A549 (cell line): ENCODE data around the gene ZBTB11.

ENCODE experiments used
- JUN ChIP-seq, 2 experiments: fragments of >200 bp; sonication (Bioruptor Twin); formaldehyde crosslinking; IDR thresholded peaks; 2 replicates in 1 of 2; 3 replicates in 1 of 2; pipeline ENCODE4 v1.6.1; 2016 to 2017
- POLR2A ChIP-seq: IDR thresholded peaks from 2 replicates; pipeline ENCODE4 v1.6.1; 2012; ENCODE audit warnings: mild to moderate bottlenecking, low read length
- TF ChIP-seq, protein P1 (sequence below): fragments of >200 bp; sonication (Bioruptor Twin); formaldehyde crosslinking; IDR thresholded peaks from 3 replicates; pipeline ENCODE4 v1.5.1; 2016
- TF ChIP-seq, protein P2 (sequence below): fragments of 250-450 bp; sonication (Bioruptor Pico); IDR thresholded peaks from 2 replicates; pipeline ENCODE4 v1.5.0; 2021; ENCODE audit warnings: mild to moderate bottlenecking, moderate library complexity, borderline replicate concordance

DNA sequence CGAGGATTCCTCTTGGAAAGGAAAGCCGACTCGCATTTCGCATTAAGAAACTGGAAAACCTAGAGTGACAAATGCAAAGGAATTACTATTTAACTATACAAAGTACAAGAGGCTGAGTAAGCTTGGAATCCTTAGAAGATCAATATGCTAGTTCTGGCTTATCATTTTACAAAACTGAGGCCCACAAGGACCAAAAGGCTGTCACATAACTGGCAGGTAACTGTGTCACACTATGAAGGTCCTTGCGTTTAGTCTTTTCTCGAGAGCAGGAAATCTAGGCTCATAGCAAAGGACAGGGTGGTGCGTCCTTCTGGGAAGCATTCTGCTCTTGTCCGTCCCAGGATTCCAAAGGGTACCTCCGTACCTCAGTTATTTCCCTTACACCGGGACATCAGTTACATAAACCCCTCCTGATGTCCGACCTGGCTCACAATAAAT is 9.0 kb upstream of the ZBTB11 start:
- TF ChIP-seq, protein P1, sequence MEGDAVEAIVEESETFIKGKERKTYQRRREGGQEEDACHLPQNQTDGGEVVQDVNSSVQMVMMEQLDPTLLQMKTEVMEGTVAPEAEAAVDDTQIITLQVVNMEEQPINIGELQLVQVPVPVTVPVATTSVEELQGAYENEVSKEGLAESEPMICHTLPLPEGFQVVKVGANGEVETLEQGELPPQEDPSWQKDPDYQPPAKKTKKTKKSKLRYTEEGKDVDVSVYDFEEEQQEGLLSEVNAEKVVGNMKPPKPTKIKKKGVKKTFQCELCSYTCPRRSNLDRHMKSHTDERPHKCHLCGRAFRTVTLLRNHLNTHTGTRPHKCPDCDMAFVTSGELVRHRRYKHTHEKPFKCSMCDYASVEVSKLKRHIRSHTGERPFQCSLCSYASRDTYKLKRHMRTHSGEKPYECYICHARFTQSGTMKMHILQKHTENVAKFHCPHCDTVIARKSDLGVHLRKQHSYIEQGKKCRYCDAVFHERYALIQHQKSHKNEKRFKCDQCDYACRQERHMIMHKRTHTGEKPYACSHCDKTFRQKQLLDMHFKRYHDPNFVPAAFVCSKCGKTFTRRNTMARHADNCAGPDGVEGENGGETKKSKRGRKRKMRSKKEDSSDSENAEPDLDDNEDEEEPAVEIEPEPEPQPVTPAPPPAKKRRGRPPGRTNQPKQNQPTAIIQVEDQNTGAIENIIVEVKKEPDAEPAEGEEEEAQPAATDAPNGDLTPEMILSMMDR = no peak
- TF ChIP-seq, protein P2, sequence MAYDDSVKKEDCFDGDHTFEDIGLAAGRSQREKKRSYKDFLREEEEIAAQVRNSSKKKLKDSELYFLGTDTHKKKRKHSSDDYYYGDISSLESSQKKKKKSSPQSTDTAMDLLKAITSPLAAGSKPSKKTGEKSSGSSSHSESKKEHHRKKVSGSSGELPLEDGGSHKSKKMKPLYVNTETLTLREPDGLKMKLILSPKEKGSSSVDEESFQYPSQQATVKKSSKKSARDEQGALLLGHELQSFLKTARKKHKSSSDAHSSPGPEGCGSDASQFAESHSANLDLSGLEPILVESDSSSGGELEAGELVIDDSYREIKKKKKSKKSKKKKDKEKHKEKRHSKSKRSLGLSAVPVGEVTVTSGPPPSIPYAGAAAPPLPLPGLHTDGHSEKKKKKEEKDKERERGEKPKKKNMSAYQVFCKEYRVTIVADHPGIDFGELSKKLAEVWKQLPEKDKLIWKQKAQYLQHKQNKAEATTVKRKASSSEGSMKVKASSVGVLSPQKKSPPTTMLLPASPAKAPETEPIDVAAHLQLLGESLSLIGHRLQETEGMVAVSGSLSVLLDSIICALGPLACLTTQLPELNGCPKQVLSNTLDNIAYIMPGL (CRISPR knock-in tag) = no peak
- TF ChIP-seq POLR2A (no peak), JUN (IDR thresholded peaks at IDR 0.05) (no peak)
